ENCODE results near the gene AP2B1.
"Not testable (repeated sequence)": the region's sequence is repeated elsewhere in the genome, so short reads cannot be mapped to it uniquely, and the experiment has no call there.

AP2B1 gene

DNA sequence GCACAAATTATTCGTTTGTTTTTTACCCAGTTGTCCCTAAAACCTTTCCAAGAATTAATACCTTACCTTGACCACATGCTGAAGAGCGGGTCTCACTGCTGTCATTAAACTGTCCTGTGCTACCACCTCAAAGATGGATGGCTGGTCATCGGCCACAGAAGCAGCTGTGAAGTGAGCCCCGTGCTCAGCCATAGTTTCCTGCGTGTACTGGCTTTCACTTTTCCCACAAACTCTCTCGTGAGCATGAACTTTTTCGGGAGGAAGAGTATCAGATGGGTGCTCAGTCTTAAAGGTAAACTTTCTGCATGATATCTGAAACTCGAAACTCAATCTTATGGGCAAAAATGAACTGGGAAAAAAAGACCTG is 9.3 kb upstream of the AP2B1 start:
- DNase-seq: no peak

DNA sequence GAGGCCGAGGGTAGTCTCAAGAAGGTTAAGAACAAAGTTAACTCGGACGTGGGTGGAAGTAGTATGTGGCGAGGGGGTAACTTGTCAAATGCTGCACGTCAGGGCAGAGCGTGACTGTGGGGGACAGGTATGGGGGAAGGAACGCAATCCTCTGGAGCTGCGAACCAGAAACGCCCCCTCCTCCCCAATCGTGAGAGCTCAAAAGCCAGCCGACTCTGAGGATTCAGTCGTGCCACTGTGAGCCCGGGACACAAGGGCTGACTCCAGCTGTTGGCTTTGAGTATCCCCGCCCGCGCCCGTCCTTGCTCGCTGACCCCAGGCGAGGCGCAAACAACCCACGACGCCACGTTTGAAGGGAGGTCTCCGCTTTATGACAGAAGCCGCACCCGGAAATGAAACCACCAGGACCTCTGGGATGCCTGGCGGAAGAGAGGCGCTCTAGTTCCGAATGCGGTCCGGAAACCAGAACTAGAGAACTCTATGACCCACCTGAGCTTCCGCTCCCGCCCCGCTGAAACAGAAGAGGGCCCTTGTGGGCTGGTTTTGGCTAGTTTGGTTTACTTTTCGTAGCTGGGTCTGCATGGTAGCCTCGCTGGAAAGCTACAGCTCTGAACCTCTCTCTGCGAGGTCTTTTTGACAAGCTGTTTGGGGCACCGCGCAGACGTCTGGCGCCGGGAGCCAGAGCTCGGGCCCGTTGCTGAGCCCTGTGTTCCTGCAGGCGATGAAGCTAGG is 8.8 kb upstream of the AP2B1 start, which contains the start of gene PEX12:
Gene PEX12, minus strand, starts transcription at position 375 of the 732 bp plus-strand sequence. CDS start 550 bp downstream, outside the sequence.
- DNase-seq: peak; percentile 66 to 77 (median 74)

DNA sequence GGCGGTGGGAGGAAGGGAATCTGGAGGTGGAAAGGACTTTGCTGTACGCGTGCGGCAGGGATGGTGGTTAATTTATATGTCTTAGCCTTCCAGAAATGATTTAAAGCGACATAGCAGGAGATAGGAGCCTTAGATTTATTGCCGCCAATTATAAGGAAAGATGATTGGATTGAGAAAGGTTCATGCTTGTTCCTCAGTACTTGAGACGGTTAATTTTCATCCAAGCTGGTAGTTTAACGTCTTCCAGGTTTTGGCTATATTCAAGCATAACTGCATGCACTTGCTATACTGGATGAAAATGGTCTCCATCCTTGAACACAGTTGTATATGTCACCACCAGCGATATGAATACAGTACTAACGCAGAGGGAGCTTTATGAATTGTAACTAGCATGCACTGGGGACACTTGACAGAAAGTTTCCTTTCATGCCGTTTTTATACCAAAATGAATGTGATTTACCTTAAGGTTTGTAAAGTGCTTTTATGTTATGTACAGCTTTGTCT is 8.1 kb upstream of the AP2B1 start:
- DNase-seq: no peak

DNA sequence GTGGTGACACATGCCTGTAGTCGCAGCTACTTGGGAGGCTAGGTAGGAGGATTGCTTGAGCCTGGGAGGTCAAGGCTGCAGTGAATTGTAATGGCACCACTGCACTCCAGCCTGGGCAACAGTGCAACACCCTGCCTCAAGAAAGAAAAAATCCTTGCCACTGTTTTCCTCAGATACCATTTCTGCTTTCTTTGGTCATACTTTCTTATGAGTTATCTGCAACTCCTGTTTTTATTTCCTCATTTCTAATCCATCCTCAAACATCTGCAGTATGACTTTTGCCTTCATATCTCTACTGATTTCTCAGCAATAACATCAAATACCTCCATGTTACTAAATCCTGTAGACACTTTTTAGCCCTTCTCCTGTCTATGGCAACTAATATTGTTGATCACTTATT is 3.1 kb upstream of the AP2B1 start:
- peak; percentile 27 to 60 (median 55) for DNase-seq

DNA sequence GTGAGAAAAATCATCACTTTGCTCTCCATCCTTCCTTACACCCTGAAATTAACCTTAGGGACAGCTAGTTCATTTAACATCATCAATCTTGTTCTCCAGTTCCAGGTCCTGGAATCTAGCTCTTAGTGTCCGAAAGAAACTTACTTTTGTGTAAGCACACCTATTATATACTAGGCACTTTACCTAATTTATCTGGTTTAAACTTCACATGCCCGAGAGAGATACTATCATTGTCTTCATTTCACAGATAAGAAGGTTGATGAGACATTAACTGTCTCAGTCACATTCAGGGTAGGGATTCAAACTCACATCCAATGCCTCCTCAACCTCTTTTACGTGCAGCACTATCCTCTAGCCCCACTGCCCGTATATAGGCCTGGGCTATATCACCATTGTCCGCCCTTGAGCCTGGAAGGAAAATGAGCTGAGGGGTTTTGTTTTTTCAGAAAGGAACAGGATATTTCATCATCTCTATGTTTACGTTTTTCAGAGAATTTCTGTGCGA is 501 bp upstream of the AP2B1 start:
- no peak for DNase-seq

DNA sequence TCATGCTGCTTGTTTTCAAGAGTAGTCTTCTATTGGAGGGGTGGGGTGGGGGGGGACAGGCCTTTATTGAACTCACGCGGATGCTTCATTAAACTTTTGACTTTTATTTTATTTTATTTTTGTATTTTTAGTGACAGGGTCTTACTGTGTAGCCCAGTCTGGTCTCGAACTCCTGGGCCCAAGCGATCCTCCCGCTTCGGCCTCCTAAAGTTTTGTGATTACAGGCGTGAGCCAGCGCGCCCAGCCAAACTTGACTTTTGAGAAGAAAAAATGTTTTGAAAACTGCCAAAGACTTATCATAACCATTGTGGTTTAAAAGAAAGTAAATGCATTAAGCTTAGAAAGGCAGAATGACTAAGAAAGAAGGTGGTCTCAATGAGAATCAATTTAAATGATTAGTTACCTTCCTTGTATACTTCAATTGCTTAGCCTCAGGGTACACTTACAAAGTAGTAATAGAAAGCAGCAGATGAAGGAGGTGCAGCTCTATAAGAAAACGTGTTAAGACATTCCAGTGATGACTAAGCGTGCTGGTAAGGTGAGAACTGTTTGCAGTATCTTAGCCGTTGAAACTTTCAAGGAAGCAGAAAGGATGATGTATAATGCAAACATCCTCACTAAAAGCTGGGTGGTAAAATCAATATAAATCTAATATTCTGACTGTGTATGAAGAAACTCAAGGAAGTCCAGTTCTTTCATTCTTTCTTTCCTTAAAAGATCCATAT is 1.2 kb downstream of the AP2B1 start:
- DNase-seq: no peak

DNA sequence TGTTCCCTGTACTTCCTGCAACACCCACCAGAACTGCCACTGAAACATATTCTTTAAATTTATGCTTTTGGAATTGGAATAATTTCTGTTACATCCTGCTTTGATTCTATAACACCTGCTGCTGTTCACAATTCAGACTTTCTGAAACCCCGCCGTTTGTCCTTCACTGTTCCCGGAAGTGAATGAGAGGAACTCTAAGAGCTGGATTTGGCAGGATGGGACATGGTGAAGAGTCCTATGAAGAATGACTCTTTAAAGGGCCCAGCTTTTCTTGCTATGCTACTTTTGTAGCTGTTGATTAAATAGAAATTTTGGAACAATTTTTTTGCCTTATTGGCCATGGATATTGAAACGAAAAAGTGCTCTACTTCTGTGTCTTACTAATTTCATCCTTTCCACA is 8.9 kb downstream of the AP2B1 start:
- no peak for DNase-seq

DNA sequence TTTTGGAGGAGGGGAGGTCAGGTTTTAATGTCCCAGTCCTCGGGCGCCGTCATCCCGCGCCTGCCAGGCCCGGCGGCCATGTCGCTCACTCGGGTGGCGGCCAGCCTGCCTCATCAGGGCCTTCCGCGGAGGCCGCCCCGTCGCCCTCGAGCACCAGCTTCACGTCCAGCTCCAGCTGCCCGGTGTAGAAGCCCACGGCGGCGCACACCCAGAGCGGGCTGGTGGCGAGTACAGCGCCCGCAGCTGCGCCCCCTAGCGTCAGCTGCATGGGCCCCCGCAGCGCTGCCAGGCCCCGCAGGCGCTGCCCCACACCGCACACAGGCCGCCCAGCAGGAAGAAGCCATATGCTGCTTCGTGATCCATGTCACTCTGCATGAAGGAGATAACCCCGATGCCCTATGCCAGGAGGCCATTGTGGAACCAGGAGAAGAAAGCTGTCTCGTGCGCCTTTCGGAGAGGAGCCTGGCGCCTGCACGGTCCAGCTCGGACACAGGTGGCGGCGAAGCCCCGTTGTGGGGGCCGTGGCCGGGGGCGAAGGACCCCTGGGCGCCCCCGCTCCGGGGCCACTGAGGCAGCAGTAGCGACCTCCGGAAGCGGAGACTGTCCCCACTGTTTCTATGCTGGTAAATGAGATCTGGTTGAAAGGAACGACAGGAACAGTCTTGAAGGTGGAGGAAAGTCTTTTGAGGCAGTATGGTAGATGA is 9.6 kb downstream of the AP2B1 start:
- DNase-seq: no peak

DNA sequence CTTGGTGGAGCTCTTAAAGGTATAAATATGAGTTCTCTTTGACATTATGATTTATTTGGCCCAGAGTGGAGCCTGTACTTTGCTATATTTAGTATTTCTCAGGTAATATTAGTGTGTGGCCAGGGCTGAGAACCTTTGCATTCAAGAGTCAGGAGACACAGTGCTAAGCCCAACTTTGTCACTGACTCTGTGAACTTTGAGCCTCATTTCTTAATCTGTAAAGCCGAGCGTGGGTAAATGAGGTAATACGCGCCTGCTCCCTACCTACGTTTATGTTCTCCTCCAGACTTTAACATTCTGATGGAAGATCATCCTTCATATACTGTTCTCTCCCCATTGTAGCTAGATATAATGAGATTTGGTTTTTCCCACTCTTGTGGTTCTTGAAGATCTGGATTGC is 10.5 kb downstream of the AP2B1 start:
- DNase-seq: no peak

DNA sequence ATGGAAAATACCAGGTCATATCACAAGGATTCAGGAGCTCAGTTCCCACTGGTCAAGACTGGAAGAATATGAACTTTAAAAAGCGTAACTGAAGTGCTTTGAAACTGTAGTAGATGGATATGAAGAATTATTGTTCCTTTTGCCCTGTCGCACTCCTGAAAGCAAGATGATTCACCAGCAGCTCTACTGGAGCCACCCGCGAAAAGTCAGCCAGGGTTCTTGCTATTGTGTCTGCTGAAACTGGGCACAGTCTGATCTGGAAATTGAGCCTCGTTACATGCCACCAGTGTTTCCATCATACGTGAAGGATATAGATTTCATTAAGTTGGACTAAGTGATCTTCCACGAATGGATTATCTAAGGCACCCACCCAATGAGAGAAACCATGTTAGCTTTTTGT is 16.6 kb downstream of the AP2B1 start:
- no peak for DNase-seq

DNA sequence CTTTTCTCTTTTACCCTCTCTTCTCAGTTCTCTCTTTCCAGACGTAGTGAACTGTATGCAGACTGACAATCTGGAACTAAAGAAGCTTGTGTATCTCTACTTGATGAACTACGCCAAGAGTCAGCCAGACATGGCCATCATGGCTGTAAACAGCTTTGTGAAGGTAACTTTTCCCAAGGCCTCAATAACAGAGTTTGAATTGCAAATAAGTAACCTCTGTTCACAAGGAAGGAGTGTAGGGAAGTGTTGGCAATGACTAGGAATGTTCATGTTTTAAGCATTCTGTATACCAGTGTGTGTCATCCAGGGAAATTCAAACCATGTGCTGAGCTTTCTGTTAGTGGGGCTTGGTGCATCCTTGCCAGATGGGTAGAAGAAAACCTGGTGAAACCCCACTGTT is 18.6 kb downstream of the AP2B1 start:
- DNase-seq: no peak

DNA sequence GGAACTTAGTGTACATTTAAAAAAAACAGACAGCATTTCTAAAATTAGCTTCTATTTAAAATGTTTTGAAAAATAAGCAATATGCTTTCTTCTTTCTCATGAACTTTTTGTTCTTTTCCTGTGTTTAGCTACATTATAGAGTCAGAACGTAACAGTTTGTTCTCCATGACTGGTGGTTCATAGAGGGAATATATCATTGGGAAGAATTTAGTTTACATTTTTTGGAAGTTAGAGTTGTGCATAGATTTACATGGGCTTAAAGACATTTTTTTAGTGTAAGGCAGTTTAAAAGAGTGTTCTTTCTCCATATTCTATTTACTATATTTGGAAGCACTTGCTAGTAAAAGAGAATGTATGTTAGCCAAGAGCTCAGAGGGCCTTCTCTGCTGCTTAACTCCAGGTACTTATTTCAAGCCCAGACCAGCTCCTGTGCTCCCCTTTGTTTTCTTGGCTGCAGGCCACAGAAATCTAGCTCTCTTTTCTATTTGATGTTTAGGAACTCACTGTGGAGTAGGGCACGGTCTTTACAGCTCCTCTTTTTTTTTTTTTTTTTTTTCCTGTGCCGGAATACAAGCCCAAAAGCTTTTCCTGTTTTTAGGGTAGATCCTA is 20.2 kb downstream of the AP2B1 start:
- no peak for DNase-seq

DNA sequence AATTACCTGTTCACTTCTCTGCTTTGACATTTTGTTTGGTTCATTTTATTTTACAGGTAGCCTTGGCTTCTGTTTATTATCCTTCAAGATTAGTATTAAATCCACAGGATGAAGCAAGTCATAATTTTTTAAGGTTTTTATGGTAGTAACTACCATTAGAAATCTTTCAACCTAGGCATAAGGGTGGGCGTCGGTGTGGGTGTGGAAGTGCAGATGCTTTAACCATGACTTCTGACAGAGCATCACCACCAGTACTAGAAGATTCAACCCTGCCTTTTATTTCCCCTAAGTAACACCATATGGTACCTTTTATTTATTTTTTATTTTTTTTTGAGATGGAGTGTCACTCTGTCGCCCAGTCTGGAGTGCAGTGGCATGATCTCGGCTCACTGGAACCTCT is 22.7 kb downstream of the AP2B1 start:
- no peak for DNase-seq

DNA sequence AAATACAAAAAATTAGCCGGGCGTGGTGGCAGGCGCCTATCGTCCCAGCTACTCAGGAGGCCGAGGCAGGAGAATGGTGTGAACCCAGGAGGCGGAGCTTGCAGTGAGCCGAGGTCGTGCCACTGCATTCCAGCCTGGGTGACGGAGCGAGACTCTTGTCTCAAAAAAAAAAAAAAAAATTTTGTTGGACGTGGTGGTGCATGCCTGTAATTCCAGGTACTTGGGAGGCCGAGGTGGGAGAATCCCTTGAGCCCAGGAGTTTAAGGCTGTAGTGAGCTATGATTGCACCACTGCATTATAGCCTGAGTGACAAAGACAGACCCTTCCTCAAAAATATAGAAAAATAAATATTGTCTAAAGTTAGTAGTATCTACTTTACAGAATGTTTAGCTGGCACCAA is 23.6 kb downstream of the AP2B1 start:
- DNase-seq: not testable (repeated sequence)

DNA sequence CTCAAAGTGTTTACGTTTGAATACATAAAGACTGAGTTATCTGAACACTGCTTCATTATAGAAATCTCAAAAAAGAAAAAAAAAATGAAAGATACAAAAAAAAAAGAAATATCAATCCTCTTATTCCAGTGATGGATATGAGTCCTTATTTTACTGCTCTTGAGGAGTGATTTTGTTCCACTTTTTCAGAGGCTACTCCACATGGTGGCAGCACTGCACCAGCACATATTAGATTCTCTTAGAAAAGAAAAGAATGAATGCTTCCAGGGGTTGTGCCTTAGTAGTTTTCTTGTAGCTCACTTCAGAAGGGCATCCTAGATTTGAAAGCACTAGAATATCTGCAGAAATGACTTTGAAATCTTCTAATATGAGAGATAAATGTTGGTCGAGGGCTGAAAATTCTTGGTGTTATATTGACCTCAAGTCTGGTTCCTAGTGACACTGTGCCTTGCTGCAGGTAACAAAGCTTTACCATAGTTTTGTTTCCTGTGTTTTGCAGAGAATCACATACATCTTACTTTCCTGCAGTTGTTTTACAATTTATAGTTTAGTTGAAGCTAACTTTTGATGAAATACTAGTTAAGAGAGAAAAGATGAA is 25.9 kb downstream of the AP2B1 start:
- DNase-seq: peak; percentile 54 to 61 (median 60)

DNA sequence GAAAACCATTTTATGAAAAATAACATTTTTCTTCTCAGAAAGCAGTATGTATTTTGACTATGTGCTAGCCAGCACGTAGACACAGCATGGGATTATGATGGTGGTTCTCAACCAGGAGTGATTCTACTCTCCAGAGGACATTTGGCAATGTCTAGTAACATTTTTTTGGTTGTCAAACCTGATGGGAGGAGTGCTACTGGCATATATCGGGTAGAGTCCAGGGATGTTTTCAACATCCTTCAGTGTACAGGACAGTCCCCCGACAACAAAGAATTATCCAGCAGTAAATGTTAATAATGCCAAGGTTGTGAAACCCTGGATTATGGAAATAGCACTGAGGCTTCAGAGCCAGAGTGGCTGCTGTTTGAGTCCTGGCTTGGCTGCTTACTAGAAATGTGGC is 27.7 kb downstream of the AP2B1 start:
- DNase-seq: no peak

DNA sequence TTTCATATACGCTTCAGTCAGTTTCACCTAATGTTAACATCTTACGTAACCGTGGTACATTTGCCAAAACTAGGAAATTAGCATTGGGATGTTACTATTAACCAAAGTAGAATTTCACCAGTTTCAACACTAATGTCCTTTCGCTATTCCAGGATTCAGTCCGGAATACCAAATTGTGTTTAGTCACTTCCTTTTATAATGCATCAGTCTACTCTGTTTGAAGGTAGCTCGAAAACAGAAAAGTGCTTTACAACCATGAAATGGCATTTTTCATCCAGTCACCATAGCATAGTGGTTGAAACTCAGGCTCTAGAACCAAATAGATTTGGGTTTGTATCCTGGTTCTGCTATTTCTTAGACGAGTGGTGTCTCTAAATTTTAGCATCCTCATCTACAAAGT is 29.4 kb downstream of the AP2B1 start:
- DNase-seq: no peak

DNA sequence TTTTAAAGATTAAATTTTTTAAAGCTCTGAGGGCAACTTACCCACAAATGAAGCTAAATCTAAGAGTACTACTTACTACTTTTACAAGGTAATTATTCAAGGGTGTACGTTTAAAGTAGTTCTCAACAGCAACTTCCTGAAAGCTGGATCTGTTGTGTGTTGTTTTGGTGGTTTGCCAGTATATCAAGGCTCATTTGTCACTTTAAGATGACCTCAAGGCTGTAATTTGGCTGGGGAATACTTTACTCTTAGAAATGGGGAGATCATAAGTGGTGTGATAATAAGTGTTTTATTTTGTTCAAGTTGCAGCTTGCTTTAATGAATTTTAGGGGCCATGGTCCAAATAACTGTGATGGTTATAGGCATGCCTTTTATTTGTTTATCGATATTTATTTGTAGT is 30.4 kb downstream of the AP2B1 start:
- DNase-seq: no peak

DNA sequence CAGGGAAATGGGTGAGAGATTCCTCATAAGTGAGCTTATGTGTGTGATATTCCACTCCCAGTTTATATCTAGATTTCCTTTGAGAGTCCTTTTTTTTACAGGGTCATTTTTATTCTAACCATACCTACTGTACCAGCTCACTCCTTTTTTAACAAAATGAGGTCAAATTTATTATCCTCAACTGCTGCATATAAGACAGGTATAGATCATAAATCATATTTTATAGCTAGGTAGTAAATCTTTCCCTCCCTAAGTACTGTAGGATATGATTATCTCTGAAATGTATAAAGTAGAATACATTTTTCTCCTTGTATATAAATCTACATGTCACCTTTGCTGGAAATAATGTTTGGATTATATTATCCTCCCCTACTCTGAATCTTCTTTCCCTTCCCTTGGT is 31.5 kb downstream of the AP2B1 start:
- no peak for DNase-seq

DNA sequence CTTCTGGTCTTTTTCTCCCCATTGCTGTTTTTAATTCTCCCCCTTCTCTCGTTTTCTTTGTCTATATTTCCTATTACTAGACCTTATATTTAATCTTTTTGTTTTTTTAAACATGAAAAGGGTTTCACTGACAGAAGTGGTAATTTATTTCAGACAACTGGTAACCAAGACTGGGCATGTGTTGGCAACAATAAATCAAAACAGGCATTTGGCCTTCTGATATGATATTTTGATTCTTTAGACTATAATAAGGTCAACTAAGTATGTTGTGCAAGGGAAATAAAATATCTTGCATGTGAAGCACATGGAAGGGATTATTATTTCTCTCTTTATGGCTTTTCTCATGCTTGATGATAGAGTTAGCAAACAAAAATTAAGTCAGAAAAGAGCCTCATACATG is 34.6 kb downstream of the AP2B1 start:
- no peak for DNase-seq

DNA sequence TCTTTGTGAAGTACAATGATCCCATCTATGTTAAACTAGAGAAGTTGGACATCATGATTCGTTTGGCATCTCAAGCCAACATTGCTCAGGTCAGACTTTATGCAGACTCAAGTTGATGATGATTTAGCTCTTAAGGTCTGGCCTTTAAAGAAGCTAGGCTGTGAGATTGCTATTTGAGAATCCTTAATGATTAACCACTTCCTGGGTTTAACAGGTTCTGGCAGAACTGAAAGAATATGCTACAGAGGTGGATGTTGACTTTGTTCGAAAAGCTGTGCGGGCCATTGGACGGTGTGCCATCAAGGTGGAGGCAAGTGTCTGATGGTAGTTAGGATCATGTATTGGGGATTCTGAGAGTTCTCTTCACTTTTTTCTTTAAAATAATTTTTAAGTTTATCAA is 40.3 kb downstream of the AP2B1 start:
- no peak for DNase-seq

DNA sequence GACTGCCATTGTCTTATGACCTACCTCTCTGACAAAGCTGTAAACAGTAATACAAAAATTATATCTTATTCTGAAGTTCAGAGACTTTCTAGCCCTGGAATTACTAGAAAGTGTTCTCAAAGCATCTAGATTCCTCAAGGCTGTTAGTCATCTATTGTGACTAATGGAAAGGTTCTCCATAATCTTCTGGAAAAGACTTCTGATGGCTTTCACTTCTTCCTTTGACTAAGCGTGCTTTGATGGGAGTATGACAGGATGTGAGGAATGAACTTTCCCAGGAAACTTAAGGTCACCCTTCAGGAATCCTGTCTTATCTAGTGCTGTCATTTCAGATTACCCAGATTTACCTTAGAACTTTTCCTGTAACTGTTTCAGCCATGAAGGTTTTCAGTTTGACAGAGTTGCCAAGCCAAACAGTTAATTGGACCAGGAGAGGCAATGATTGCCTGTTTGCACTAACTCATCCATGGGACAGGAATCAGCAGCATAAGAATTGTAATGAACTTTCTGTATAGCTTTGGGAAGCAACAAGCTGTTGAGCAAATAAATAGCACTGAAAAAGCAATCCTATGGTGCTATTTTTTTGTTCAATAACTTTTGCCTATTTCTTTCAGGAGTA is 43.5 kb downstream of the AP2B1 start:
- DNase-seq: peak; percentile 14 to 63 (median 46)

All from suppressor macrophage treated with lipopolysaccharide for 1 hour (primary cell).